Prostate gland (tissue), 2 donors: ENCODE data around the gene EPOP. TPM values are rescaled to one million over a fixed set of nuclear protein-coding genes. Genes with fewer than 3 reads are reported as not detected.

Experiments
- DNase-seq: peaks from one replicate; pipeline ENCODE4 v3.0.0-alpha.2; 2019; ENCODE audit warnings: low spot score
- H3K27ac ChIP-seq, 2 donors: fragments of 200-600 bp; sonication (generic); 2 replicates each; pipeline ENCODE4 v1.5.1; 2017 to 2019
- H3K27me3 ChIP-seq: fragments of 200-600 bp; sonication (generic); replicated peaks from 2 replicates; pipeline ENCODE4 v1.5.1; 2019; ENCODE audit not compliant: insufficient read depth
- H3K36me3 ChIP-seq, 2 donors: fragments of 200-600 bp; sonication (generic); 1 replicate in 1 of 2; 2 replicates in 1 of 2; pipeline versions ENCODE4 v1.5.1 to v1.8.1; 2017 to 2019
- H3K4me1 ChIP-seq: fragments of 200-600 bp; sonication (generic); replicated peaks from 2 replicates; pipeline ENCODE4 v1.5.1; 2019
- H3K4me3 ChIP-seq, 2 donors: fragments of 200-600 bp; sonication (generic); 2 replicates each; pipeline ENCODE4 v1.5.1; 2017 to 2019
- H3K9me3 ChIP-seq: fragments of 200-600 bp; sonication (generic); 2 replicates; pipeline ENCODE4 v1.5.1; 2017
- POLR2A ChIP-seq: fragments of 450-650 bp; IDR thresholded peaks from one replicate; pipeline ENCODE4 v1.6.1; 2016; ENCODE audit warnings: antibody characterized with exemption, mild to moderate bottlenecking
- POLR2AphosphoS5 ChIP-seq: sonication (generic); formaldehyde crosslinking; IDR thresholded peaks from one replicate; pipeline ENCODE4 v1.6.1; 2017; ENCODE audit warnings: antibody characterized with exemption
- WGBS: methylation state at CpG from one replicate; pipeline ENCODE4 v1.1.5; 2018; 5-methylcytosine and 5-hydroxymethylcytosine counted together
- intact Hi-C: fragments of 100-400 bp; cut with DNase I; formaldehyde crosslinking; loops from one replicate; pipeline ENCODE4 v1.14.2; 2022
- total RNA-seq, 2 donors: library from RNA; depleted of rRNA; stranded (reverse); fragments of >200 nt; gene quantifications; one replicate each; pipeline ENCODE4 v1.1.0, GENCODE V29; 2016
- TF ChIP-seq, protein P1 (sequence below), 4 experiments: fragments of 200-600 bp in 2 of 4; fragments of 450-650 bp in 2 of 4; sonication (generic) in 2 of 4; IDR thresholded peaks; 1 replicate in 3 of 4; 2 replicates in 1 of 4; pipeline ENCODE4 v1.5.1; 2016 to 2019; ENCODE audit warnings: antibody characterized with exemption in 4 of 4, mild to moderate bottlenecking in 2 of 4, moderate library complexity in 2 of 4

The EPOP gene
- total RNA-seq, 2 donors from 2014 or later: 4.1 to 11.0 TPM

DNA sequence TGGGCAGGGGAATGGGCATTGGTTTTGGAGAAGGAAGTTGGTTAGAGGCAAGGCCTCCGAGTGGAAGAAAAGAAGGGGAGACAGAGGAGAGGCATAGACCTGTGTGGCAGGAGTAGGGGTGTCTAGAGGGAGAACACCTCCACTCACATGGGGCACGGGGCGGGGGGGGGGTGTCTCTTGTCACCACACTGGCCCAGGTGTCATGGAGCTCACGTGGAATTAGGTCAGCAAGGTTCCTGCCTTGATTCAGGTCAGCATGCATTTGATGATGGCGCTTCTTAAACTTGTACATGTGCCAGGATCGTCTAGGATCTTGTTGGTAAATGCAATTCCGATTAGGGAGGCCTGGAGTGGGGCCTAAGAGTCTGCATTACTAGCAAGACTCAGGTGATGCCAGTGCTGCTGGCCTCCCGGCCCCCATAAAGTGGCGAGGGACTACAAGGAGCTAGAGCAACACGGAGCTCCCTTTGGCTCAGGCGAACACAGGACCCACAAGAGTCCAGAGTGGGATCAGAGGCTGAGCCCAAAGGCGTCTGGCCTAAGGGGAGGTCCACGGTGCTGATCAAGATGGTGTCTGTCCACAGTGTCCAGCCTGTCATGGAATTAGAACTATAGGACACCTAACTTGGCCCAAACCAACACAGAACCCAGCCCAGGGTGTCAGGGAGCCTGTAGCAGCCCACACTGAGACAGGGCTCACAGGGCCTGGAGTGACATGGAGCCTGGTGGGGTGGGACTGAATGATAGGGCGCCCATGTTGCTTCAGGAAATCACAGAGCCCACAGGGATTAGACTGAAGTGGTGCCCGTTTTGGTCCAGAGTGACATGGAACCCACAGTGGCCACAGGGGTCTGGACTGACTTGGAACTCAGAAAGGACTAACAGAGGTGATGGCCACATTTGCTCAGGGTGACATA is 16.7 kb downstream of the EPOP start:
- Histone ChIP-seq H3K27ac (no peak overlapping the region), H3K4me1 (no peaks in the 10 kb centered on the region), H3K9me3 (no peaks in the 10 kb centered on the region), H3K27me3 (no peaks in the 10 kb centered on the region), H3K4me3 (no peak overlapping the region), H3K36me3 (no peaks in the 10 kb centered on the region)
- 82% methylated on average over 15 of the region's 15 CpGs for WGBS
- intact Hi-C loops: no loop called here
- no peak for DNase-seq
- TF ChIP-seq POLR2AphosphoS5: no peak
- no peak for TF ChIP-seq POLR2A
- TF ChIP-seq, protein P1, sequence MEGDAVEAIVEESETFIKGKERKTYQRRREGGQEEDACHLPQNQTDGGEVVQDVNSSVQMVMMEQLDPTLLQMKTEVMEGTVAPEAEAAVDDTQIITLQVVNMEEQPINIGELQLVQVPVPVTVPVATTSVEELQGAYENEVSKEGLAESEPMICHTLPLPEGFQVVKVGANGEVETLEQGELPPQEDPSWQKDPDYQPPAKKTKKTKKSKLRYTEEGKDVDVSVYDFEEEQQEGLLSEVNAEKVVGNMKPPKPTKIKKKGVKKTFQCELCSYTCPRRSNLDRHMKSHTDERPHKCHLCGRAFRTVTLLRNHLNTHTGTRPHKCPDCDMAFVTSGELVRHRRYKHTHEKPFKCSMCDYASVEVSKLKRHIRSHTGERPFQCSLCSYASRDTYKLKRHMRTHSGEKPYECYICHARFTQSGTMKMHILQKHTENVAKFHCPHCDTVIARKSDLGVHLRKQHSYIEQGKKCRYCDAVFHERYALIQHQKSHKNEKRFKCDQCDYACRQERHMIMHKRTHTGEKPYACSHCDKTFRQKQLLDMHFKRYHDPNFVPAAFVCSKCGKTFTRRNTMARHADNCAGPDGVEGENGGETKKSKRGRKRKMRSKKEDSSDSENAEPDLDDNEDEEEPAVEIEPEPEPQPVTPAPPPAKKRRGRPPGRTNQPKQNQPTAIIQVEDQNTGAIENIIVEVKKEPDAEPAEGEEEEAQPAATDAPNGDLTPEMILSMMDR (IDR thresholded peaks at IDR 0.05): no peak

DNA sequence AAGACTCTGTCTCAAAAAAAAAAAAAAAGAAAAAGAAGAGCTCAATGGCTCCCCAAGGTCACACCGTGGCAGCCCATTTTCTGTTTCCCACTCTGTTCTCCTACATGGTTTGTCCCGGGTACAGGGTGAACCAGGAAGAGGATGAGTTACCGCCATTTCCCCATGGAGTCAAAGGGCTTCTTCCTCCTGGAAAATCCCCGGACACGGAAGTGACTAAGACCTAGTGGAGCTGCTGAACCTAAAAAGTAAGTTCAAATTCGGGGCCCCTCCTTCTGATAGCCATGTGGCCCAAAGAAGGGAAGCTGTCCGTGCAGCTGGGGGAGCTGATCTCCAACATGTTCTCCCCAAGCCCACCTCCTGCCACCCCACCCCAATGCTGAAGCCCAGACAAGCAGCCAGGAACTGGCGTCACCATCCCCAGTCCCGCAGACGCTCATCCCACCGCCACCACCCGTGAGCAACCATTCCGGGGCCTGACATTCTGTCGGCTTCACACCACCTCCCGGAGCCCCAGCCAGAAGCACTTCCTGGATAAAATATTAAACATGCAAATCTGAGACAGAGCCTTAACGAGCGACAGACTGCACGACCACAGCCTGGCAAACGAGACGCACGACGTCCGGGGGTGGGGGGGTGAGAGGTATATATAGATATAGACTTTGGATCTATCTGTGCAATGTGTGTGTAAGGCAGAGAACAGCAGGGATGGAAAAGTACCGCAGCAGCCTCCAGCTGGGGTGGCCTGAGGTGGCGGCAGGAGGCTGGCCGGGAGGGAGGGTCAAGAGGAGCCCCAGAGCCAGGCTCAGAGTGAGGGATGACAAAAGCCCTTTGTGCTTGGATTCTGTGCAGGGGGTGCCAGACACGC is 17.6 kb downstream of the EPOP start:
- intact Hi-C loops: no loop called here
- no peak for DNase-seq
- Histone ChIP-seq H3K9me3 (no peaks in the 10 kb centered on the region), H3K36me3 (no peaks in the 10 kb centered on the region), H3K27me3 (no peaks in the 10 kb centered on the region), H3K4me3 (no peak overlapping the region), H3K4me1 (no peaks in the 10 kb centered on the region), H3K27ac (no peak overlapping the region)
- 71% methylated on average over 27 of the region's 27 CpGs for WGBS
- TF ChIP-seq POLR2A (no peak), POLR2AphosphoS5 (no peak)
- TF ChIP-seq, protein P1 (IDR thresholded peaks at IDR 0.05): no peak

DNA sequence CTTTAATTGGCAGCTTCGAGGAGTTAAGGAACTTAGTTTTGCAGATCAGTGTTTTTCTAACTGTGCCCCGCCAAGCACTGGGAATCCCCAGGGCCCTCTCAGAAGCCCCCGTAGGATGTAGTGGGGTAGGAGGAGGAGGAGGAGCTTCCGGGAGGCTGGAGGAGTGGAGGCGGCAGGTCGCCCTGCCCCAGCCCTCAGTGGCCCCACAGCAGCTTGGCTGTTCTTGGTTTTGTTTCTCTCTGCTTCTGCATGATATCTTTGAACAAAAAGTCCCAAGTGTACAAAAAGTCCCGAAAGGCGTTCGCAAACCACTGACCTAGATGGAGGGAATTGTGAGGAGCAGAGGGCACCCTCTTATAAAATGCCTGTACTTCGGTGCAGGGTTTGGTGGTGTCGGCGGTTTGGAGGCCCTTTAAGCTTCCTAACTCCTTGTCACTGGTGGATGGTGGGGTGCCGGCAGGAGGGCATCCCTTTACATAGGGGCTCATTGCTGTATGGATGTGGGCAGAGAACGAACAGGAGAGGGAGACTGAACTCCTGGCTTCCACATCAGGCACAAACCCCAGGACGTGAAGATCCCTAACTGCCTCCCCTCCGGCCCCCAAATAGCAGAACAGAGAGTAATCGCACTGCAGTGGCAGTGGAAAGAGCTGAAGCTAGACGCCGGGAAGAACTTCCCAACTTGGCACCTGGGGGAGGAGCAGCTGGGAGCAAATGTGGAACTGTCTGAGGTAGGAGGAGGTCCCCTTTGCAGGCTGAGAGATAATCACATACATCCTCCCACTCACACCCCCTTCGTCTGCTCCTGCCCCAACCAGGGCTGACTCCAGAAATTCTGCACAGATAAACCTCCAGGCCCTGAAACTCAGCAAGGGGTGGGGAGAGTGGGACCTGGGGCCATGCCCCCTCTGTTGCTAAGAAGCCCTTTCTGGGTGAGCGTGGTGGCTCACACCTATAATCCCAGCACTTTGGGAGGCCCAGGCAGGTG is 20.1 kb downstream of the EPOP start:
- TF ChIP-seq POLR2AphosphoS5 (no peak), POLR2A (no peak)
- TF ChIP-seq, protein P1 (IDR thresholded peaks at IDR 0.05): no peak
- intact Hi-C loops: no loop called here

DNA sequence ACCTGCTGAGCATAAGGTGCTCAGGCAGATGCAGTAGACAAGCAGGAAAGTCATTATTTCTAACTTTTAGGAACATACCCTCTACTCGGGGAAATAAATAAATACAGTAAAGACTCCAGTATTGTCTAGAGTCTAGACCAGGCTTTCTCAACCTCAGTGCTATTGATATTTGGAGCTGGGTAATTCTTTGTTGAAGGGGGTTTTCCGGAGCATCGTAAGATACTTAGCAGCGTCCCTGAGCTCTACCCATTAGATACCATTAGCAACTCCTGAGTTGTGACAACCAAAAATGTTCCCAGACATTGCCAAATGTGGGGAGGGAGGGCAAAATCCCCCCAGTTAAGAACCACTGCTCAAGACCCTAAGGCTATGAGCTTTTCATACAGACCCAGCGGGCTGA is 21.1 kb downstream of the EPOP start:
- WGBS: 84% methylated on average over 5 of the region's 5 CpGs
- Histone ChIP-seq H3K36me3 (no peaks in the 10 kb centered on the region), H3K4me3 (no peak overlapping the region), H3K9me3 (no peaks in the 10 kb centered on the region), H3K4me1 (no peaks in the 10 kb centered on the region), H3K27me3 (no peaks in the 10 kb centered on the region), H3K27ac (no peak overlapping the region)
- TF ChIP-seq POLR2A (no peak), POLR2AphosphoS5 (no peak)
- TF ChIP-seq, protein P1 (IDR thresholded peaks at IDR 0.05): no peak
- intact Hi-C loops: no loop called here
- no peak for DNase-seq

More for the DNA sequence above, 20.1 kb downstream of the EPOP start:
- Histone ChIP-seq H3K36me3 (no peaks in the 10 kb centered on the region), H3K9me3 (no peaks in the 10 kb centered on the region), H3K4me1 (no peaks in the 10 kb centered on the region), H3K4me3 (no peak overlapping the region), H3K27me3 (no peaks in the 10 kb centered on the region), H3K27ac (no peak overlapping the region)
- DNase-seq: no peak
- WGBS: 48% methylated on average over 21 of the region's 21 CpGs
